Measurements from ENCODE around the gene CEP170.

DNA sequence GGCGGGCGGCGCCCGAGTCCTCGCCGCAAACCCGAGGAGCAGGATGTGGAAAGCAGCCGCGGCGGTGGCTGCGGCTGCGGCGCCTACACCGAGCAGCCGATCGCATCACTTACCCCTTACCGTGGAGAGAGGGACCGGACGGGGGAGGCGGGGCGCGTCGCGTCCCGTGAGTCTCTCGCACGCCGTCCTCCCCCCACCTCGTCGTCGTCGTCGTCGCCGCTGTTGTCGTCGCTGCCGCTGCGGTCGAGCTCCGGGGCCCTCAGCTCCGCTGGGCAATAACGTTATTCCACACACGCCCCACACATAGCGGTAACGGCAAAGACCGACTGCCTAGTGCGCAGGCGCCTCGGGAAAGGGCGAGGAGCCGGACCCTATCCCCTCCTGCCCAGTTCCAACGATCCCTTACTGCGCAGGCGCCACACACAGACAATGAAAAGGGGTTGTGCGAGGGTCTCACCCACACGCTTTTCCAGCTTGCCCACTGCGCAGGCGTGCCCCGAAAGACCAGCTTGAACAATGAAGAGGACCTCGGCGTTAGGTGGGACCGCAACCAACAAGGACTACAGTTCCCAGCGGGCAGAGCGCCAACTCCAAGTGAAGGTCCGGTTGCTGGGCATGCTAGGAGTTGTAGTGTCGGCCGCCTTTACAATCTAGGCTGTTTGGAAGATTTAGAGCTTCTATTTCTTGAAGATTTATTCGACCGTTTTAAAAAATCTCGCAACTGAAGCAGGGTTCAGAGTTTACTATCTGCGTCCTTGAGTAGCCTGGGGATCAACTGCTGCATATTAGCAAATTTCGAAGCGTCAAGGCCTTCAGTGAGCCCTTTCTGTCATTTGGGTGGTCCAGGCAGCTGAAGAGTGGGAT lies at the start of gene CEP170:
- TF ChIP-seq, protein P1, sequence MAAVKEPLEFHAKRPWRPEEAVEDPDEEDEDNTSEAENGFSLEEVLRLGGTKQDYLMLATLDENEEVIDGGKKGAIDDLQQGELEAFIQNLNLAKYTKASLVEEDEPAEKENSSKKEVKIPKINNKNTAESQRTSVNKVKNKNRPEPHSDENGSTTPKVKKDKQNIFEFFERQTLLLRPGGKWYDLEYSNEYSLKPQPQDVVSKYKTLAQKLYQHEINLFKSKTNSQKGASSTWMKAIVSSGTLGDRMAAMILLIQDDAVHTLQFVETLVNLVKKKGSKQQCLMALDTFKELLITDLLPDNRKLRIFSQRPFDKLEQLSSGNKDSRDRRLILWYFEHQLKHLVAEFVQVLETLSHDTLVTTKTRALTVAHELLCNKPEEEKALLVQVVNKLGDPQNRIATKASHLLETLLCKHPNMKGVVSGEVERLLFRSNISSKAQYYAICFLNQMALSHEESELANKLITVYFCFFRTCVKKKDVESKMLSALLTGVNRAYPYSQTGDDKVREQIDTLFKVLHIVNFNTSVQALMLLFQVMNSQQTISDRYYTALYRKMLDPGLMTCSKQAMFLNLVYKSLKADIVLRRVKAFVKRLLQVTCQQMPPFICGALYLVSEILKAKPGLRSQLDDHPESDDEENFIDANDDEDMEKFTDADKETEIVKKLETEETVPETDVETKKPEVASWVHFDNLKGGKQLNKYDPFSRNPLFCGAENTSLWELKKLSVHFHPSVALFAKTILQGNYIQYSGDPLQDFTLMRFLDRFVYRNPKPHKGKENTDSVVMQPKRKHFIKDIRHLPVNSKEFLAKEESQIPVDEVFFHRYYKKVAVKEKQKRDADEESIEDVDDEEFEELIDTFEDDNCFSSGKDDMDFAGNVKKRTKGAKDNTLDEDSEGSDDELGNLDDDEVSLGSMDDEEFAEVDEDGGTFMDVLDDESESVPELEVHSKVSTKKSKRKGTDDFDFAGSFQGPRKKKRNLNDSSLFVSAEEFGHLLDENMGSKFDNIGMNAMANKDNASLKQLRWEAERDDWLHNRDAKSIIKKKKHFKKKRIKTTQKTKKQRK (IDR thresholded peaks at IDR 0.05; ENCODE audit: low read depth, low read length), result no peak
- TF ChIP-seq, protein P2, sequence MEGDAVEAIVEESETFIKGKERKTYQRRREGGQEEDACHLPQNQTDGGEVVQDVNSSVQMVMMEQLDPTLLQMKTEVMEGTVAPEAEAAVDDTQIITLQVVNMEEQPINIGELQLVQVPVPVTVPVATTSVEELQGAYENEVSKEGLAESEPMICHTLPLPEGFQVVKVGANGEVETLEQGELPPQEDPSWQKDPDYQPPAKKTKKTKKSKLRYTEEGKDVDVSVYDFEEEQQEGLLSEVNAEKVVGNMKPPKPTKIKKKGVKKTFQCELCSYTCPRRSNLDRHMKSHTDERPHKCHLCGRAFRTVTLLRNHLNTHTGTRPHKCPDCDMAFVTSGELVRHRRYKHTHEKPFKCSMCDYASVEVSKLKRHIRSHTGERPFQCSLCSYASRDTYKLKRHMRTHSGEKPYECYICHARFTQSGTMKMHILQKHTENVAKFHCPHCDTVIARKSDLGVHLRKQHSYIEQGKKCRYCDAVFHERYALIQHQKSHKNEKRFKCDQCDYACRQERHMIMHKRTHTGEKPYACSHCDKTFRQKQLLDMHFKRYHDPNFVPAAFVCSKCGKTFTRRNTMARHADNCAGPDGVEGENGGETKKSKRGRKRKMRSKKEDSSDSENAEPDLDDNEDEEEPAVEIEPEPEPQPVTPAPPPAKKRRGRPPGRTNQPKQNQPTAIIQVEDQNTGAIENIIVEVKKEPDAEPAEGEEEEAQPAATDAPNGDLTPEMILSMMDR (IDR thresholded peaks at IDR 0.05 in 2 of 3, conservative IDR thresholded peaks at IDR 0.05 in 1 of 3; ENCODE audit: control insufficient read depth in 2 of 3, extremely low read depth in 1 of 3, insufficient read depth in 1 of 3, low read depth in 3 of 3, low read length in 3 of 3), result no peak
